HCT116 (cell line): ENCODE measurements around the gene RBMS1. TPM values are rescaled to one million over a fixed set of nuclear protein-coding genes. Genes with fewer than 3 reads are reported as not detected.
A peak's percentile ranks its signal among the peaks of the same experiment; 100 is the strongest.

Source experiments
- ATAC-seq: fragments of 200-7000 bp; cut with Tn5 transposase; 2 replicates; pipeline ENCODE4 v1.9.1; 2020; ENCODE audit warnings: mild to moderate bottlenecking, moderate library complexity
- BruUV-seq: library from RNA; stranded (reverse); fragments of 400-500 nt; replicated peaks from 2 replicates; lab custom pipeline; 2021; lab: Mats Ljungman, UMichigan
- CTCF ChIA-PET: fragments of 300-600 bp; sonication (Branson Sonifier 250); formaldehyde crosslinking; loops from one replicate; lab custom pipeline; 2021; ENCODE audit warnings: antibody characterized with exemption; lab: Charles Lee
- POLR2A ChIA-PET: fragments of 300-600, 350-600 bp; sonication (Branson Sonifier 250); formaldehyde crosslinking; loops from one replicate; lab custom pipeline; 2021; ENCODE audit warnings: antibody characterized with exemption; lab: Charles Lee
- RAD21 ChIA-PET, 2 experiments: fragments of 300-600 bp; sonication (Branson Sonifier 250); formaldehyde crosslinking; loops; one replicate each; lab custom pipeline; 2023; ENCODE audit warnings: low total read pairs in 2 of 2; ENCODE audit not compliant: uncharacterized antibody in 2 of 2, unreplicated experiment in 2 of 2, low non-redundant PET in 1 of 2; lab: Charles Lee
- DNase-seq: peaks from one replicate; pipeline ENCODE4 v3.0.0-alpha.2; 2010; ENCODE audit warnings: low read depth, low spot score
- H2AFZ ChIP-seq: fragments of 200-600 bp; shearing (Covaris generic), sonication (generic); 2 replicates; pipeline ENCODE4 v1.6.1; 2017; ENCODE audit warnings: low read depth, mixed run types, mixed read lengths, antibody characterized with exemption, low read length; ENCODE audit not compliant: poor library complexity, severe bottlenecking
- H3K27ac ChIP-seq: 2 replicates; pipeline ENCODE4 v1.5.1; 2012; ENCODE audit warnings: low read depth, low read length
- H3K27me3 ChIP-seq: fragments of 200-600 bp; sonication (generic); 2 replicates; pipeline ENCODE4 v1.6.1; 2016; ENCODE audit warnings: mixed run types, low read length, mixed read lengths; ENCODE audit not compliant: insufficient read depth
- H3K36me3 ChIP-seq, 2 experiments: fragments of 200-500 bp in 1 of 2; fragments of 200-600 bp in 1 of 2; sonication (Bioruptor generic) in 1 of 2; sonication (generic) in 1 of 2; 2 replicates each; pipeline versions ENCODE4 v1.5.1 to v1.6.1; 2014 to 2016; ENCODE audit warnings: low read length in 2 of 2, inconsistent platforms in 1 of 2, mixed read lengths in 1 of 2, mixed run types in 1 of 2; ENCODE audit not compliant: insufficient read depth in 2 of 2, control insufficient read depth in 1 of 2
- H3K4me1 ChIP-seq, 2 experiments: fragments of 200-600 bp in 1 of 2; sonication (generic) in 1 of 2; 2 replicates each; pipeline versions ENCODE4 v1.5.1 to v1.6.1; 2012 to 2017; ENCODE audit warnings: low read length in 2 of 2, inconsistent platforms in 1 of 2, mild to moderate bottlenecking in 1 of 2, mixed read lengths in 1 of 2, mixed run types in 1 of 2, moderate library complexity in 1 of 2; ENCODE audit not compliant: insufficient read depth in 2 of 2, control insufficient read depth in 1 of 2
- H3K4me2 ChIP-seq: fragments of 200-600 bp; sonication (generic); 2 replicates; pipeline ENCODE4 v1.6.1; 2017; ENCODE audit warnings: mixed run types, low read length, mixed read lengths
- H3K4me3 ChIP-seq, 2 experiments: fragments of 200-600 bp in 1 of 2; sonication (generic) in 1 of 2; replicated peaks in 1 of 2; 2 replicates each; pipeline ENCODE4 v1.5.1; 2011 to 2016; ENCODE audit warnings: low read length in 2 of 2, control low read depth in 1 of 2, low read depth in 1 of 2, mild to moderate bottlenecking in 1 of 2, mixed read lengths in 1 of 2, mixed run types in 1 of 2
- H3K79me2 ChIP-seq: fragments of 200-600 bp; sonication (generic); 2 replicates; pipeline ENCODE4 v1.6.1; 2017; ENCODE audit warnings: mild to moderate bottlenecking, mixed run types, low read length, moderate library complexity, mixed read lengths; ENCODE audit not compliant: insufficient read depth
- H3K9ac ChIP-seq: fragments of 200-600 bp; sonication (generic); 2 replicates; pipeline ENCODE4 v1.6.1; 2016; ENCODE audit warnings: low read length, mixed read lengths
- H3K9me2 ChIP-seq: fragments of 200-600 bp; sonication (generic), shearing (Covaris generic); 2 replicates; pipeline ENCODE4 v1.6.1; 2017; ENCODE audit warnings: mixed run types, mild to moderate bottlenecking, moderate library complexity; ENCODE audit not compliant: insufficient read depth
- H3K9me3 ChIP-seq, 2 experiments: fragments of 200-500 bp in 1 of 2; fragments of 200-600 bp in 1 of 2; sonication (Bioruptor generic) in 1 of 2; sonication (generic) in 1 of 2; 2 replicates each; pipeline ENCODE4 v1.6.1; 2014 to 2017; ENCODE audit warnings: low read length in 2 of 2, mixed read lengths in 2 of 2, inconsistent platforms in 1 of 2, low read depth in 1 of 2, mild to moderate bottlenecking in 1 of 2, mixed run types in 1 of 2, moderate library complexity in 1 of 2; ENCODE audit not compliant: control insufficient read depth in 1 of 2, insufficient read depth in 1 of 2
- H4K20me1 ChIP-seq: fragments of 200-600 bp; sonication (generic), shearing (Covaris generic); 2 replicates; pipeline ENCODE4 v1.6.1; 2017; ENCODE audit warnings: mixed run types, mild to moderate bottlenecking, moderate library complexity; ENCODE audit not compliant: insufficient read depth
- ATF3 ChIP-seq: IDR thresholded peaks from 2 replicates; pipeline ENCODE4 v1.6.1; 2012
- CBX3 ChIP-seq: IDR thresholded peaks from 2 replicates; pipeline ENCODE4 v1.6.1; 2012; ENCODE audit warnings: low read depth
- CEBPB ChIP-seq: IDR thresholded peaks from 2 replicates; pipeline ENCODE4 v1.6.1; 2012; ENCODE audit warnings: low read depth
- EGR1 ChIP-seq: IDR thresholded peaks from 2 replicates; pipeline ENCODE4 v1.6.1; 2012; ENCODE audit warnings: low read depth
- EZH2 ChIP-seq: fragments of 200-600 bp; sonication (generic); IDR thresholded peaks from 2 replicates; pipeline ENCODE4 v1.6.1; 2017; ENCODE audit warnings: antibody characterized with exemption, mixed run types
- EZH2phosphoT487 ChIP-seq: fragments of 200-600 bp; IDR thresholded peaks from 2 replicates; pipeline ENCODE4 v1.6.1; 2018; ENCODE audit warnings: antibody characterized with exemption, borderline replicate concordance
- FOSL1 ChIP-seq: IDR thresholded peaks from 2 replicates; pipeline ENCODE4 v1.6.1; 2012; ENCODE audit warnings: low read depth
- JUND ChIP-seq: IDR thresholded peaks from 2 replicates; pipeline ENCODE4 v1.6.1; 2012
- POLR2A ChIP-seq: IDR thresholded peaks from 2 replicates; pipeline ENCODE4 v1.7.0; 2011; ENCODE audit warnings: borderline replicate concordance; ENCODE audit not compliant: insufficient read depth, insufficient read length; ENCODE audit errors: extremely low read depth
- POLR2AphosphoS5 ChIP-seq: IDR thresholded peaks from 2 replicates; pipeline ENCODE4 v1.6.1; 2011; ENCODE audit warnings: mild to moderate bottlenecking, low read depth, low read length, moderate library complexity
- SP1 ChIP-seq: IDR thresholded peaks from 2 replicates; pipeline ENCODE4 v1.6.1; 2012; ENCODE audit warnings: low read depth
- SRF ChIP-seq: IDR thresholded peaks from 2 replicates; pipeline ENCODE4 v1.6.1; 2012; ENCODE audit warnings: low read depth
- TCF7L2 ChIP-seq: IDR thresholded peaks from 2 replicates; pipeline ENCODE4 v1.7.0; 2011; ENCODE audit warnings: borderline replicate concordance, inconsistent platforms; ENCODE audit not compliant: insufficient read depth, insufficient read length; ENCODE audit errors: extremely low read depth
- YY1 ChIP-seq: IDR thresholded peaks from 2 replicates; pipeline ENCODE4 v1.6.1; 2011; ENCODE audit warnings: low read length, low read depth, moderate library complexity, mild to moderate bottlenecking; ENCODE audit not compliant: insufficient replicate concordance; ENCODE audit errors: extremely low read depth
- ZNF274 ChIP-seq: fragments of 200-500 bp; sonication (Bioruptor generic); IDR thresholded peaks from 2 replicates; pipeline ENCODE4 v1.6.1; 2014; ENCODE audit warnings: mild to moderate bottlenecking, low read depth, low read length, inconsistent platforms
- intact Hi-C: fragments of 100-400 bp; cut with micrococcal nuclease; formaldehyde crosslinking; loops from 2 replicates; pipeline ENCODE4 v1.10.0; 2022
- total RNA-seq: library from RNA; stranded (reverse); gene quantifications from one replicate; pipeline ENCODE4 v1.2.1, GENCODE V29; 2021; ENCODE audit not compliant: unreplicated experiment
- TF ChIP-seq, protein P1 (sequence below): IDR thresholded peaks from 2 replicates; pipeline ENCODE4 v1.6.1; 2012; ENCODE audit warnings: low read depth
- TF ChIP-seq, protein P2 (sequence below), 3 experiments: fragments of 200-600 bp in 1 of 3; sonication (generic) in 1 of 3; IDR thresholded peaks in 2 of 3; conservative IDR thresholded peaks in 1 of 3; 2 replicates each; pipeline ENCODE4 v1.5.1; 2012 to 2017; ENCODE audit warnings: low read depth in 2 of 3, low read length in 2 of 3, antibody characterized with exemption in 1 of 3, borderline replicate concordance in 1 of 3, control low read depth in 1 of 3, mild to moderate bottlenecking in 1 of 3, mixed read lengths in 1 of 3, mixed run types in 1 of 3, moderate library complexity in 1 of 3; ENCODE audit not compliant: insufficient read depth in 1 of 3

Gene RBMS1
- total RNA-seq, 1 experiment from 2014 or later = 17.6 TPM

- Histone ChIP-seq H3K36me3 (no peaks in the 10 kb centered on the region), H2AFZ (no peak overlapping the region), H3K9ac (no peak overlapping the region), H3K9me3 (no peaks in the 10 kb centered on the region), H4K20me1 (no peaks in the 10 kb centered on the region), H3K4me1 (peaks cover 2 to 5% of the 10 kb centered on the region in 2 experiments; a peak in 2 of 4 replicates), H3K4me3 (no peak overlapping the region), H3K4me2 (no peak overlapping the region), H3K79me2 (no peaks in the 10 kb centered on the region), H3K9me2 (no peaks in the 10 kb centered on the region), H3K27me3 (no peaks in the 10 kb centered on the region), H3K27ac (no peak overlapping the region)
- RAD21 ChIA-PET = no interaction called here
- no peak for TF ChIP-seq CBX3
- CTCF ChIA-PET = no interaction called here
- BruUV-seq = no TSS peak
- intact Hi-C loops = no loop called here
- DNase-seq = no peak
- no peak for ATAC-seq
- POLR2A ChIA-PET = no interaction called here
These were observed 4.5 kb upstream of the RBMS1 start for GRCh38 chr2:160498137-160498536.

DNA sequence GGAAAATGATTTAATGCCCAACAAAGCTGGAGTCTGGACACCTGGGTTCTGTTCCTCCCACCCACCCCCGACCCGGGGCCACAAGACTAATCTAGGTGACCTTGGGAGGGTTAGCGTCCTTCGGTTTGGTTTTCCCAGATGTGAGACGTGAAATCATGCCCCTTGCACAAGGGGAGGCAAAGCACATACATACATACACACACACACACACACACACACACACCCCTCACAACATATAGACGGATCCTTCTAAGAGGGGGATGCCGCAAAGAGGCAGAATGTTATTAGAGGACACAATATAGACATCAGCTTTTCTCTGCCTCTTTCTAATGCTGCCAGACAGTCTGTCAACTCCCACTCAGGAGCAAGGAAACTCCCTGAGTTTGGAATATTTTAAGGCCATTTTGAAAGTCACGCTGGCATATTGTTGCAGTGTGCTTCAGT, 616 bp upstream of the RBMS1 start:
- intact Hi-C loops = no loop called here
- H3K36me3 ChIP-seq = no peaks in the 10 kb centered on the region
- no peak overlapping the region; the same call in 1 of the 2 replicates for H3K27ac ChIP-seq
- H3K27me3 ChIP-seq = no peaks in the 10 kb centered on the region
- H4K20me1 ChIP-seq = no peaks in the 10 kb centered on the region
- no peaks in the 10 kb centered on the region; the same call in 1 of the 2 replicates for H3K79me2 ChIP-seq
- peak overlapping the region; percentile 67 to 80 for H3K4me3 ChIP-seq
- DNase-seq (no peak), ATAC-seq (no peak)
- TF ChIP-seq EZH2 (no peak), CEBPB (no peak), SRF (no peak), JUND (no peak), FOSL1 (no peak), POLR2A (no peak), ZNF274 (no peak), POLR2AphosphoS5 (no peak), CBX3 (no peak), TCF7L2 (no peak), EZH2phosphoT487 (no peak), YY1 (no peak), ATF3 (no peak), SP1 (no peak), EGR1 (no peak)
- TF ChIP-seq, protein P1, sequence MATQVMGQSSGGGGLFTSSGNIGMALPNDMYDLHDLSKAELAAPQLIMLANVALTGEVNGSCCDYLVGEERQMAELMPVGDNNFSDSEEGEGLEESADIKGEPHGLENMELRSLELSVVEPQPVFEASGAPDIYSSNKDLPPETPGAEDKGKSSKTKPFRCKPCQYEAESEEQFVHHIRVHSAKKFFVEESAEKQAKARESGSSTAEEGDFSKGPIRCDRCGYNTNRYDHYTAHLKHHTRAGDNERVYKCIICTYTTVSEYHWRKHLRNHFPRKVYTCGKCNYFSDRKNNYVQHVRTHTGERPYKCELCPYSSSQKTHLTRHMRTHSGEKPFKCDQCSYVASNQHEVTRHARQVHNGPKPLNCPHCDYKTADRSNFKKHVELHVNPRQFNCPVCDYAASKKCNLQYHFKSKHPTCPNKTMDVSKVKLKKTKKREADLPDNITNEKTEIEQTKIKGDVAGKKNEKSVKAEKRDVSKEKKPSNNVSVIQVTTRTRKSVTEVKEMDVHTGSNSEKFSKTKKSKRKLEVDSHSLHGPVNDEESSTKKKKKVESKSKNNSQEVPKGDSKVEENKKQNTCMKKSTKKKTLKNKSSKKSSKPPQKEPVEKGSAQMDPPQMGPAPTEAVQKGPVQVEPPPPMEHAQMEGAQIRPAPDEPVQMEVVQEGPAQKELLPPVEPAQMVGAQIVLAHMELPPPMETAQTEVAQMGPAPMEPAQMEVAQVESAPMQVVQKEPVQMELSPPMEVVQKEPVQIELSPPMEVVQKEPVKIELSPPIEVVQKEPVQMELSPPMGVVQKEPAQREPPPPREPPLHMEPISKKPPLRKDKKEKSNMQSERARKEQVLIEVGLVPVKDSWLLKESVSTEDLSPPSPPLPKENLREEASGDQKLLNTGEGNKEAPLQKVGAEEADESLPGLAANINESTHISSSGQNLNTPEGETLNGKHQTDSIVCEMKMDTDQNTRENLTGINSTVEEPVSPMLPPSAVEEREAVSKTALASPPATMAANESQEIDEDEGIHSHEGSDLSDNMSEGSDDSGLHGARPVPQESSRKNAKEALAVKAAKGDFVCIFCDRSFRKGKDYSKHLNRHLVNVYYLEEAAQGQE = no peak
- TF ChIP-seq, protein P2, sequence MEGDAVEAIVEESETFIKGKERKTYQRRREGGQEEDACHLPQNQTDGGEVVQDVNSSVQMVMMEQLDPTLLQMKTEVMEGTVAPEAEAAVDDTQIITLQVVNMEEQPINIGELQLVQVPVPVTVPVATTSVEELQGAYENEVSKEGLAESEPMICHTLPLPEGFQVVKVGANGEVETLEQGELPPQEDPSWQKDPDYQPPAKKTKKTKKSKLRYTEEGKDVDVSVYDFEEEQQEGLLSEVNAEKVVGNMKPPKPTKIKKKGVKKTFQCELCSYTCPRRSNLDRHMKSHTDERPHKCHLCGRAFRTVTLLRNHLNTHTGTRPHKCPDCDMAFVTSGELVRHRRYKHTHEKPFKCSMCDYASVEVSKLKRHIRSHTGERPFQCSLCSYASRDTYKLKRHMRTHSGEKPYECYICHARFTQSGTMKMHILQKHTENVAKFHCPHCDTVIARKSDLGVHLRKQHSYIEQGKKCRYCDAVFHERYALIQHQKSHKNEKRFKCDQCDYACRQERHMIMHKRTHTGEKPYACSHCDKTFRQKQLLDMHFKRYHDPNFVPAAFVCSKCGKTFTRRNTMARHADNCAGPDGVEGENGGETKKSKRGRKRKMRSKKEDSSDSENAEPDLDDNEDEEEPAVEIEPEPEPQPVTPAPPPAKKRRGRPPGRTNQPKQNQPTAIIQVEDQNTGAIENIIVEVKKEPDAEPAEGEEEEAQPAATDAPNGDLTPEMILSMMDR (IDR thresholded peaks at IDR 0.05 in 2 of 3, conservative IDR thresholded peaks at IDR 0.05 in 1 of 3; ENCODE audit: borderline replicate concordance in 1 of 3, insufficient read depth in 1 of 3, low read depth in 2 of 3, low read length in 2 of 3) = no peak
- H2AFZ ChIP-seq = peak overlapping the region; percentile 84
- H3K9me3 ChIP-seq = no peaks in the 10 kb centered on the region
- BruUV-seq = no TSS peak
- peaks cover 2 to 15% of the 10 kb centered on the region in 2 experiments; a peak in 3 of 4 replicates for H3K4me1 ChIP-seq
- ChIA-PET POLR2A (no interaction called here), CTCF (no interaction called here), RAD21 (no interaction called here)
- no peaks in the 10 kb centered on the region for H3K9me2 ChIP-seq
- H3K9ac ChIP-seq = peak overlapping the region; percentile 66; the same call in 1 of the 2 replicates
- H3K4me2 ChIP-seq = peak overlapping the region; percentile 90
